B cell (primary cell): ENCODE results near the gene SPATA25. TPM values are rescaled to one million over a fixed set of nuclear protein-coding genes. Genes with fewer than 3 reads are reported as not detected.

Experiments used
- ATAC-seq: fragments of 200-7000 bp; cut with Tn5 transposase; one replicate; pipeline ENCODE4 v1.10.0; 2021; ENCODE audit warnings: low read depth, mild to moderate bottlenecking, moderate number of reproducible peaks, moderate library complexity
- CTCF ChIA-PET: fragments of 350-600 bp; sonication (Branson Sonifier 250); formaldehyde crosslinking; loops from one replicate; lab custom pipeline; 2021; ENCODE audit warnings: antibody characterized with exemption, inconsistent platforms; lab: Charles Lee
- POLR2A ChIA-PET: fragments of 350-600 bp; sonication (Branson Sonifier 250); formaldehyde crosslinking; loops from one replicate; lab custom pipeline; 2021; ENCODE audit warnings: antibody characterized with exemption; lab: Charles Lee
- DNase-seq: peaks from one replicate; pipeline ENCODE4 v3.0.0; 2013
- H2AFZ ChIP-seq: 2 replicates; pipeline ENCODE4 v1.6.1; 2012; ENCODE audit warnings: mild to moderate bottlenecking, low read depth, low read length; ENCODE audit not compliant: insufficient read depth, poor library complexity, severe bottlenecking
- H3K27ac ChIP-seq, 2 donors: 1 replicate in 1 of 2; 2 replicates in 1 of 2; pipeline ENCODE4 v1.5.1; 2012 to 2013; ENCODE audit warnings: low read length in 2 of 2, mild to moderate bottlenecking in 2 of 2, moderate library complexity in 1 of 2
- H3K27me3 ChIP-seq, 4 experiments: fragments of 200-600 bp in 1 of 4; sonication (generic) in 1 of 4; replicated peaks in 1 of 4; 1 replicate in 2 of 4; 2 replicates in 2 of 4; pipeline versions ENCODE4 v1.6.1 to v1.7.0; 2013 to 2016; ENCODE audit warnings: low read length in 3 of 4, mild to moderate bottlenecking in 2 of 4, mixed read lengths in 1 of 4, moderate library complexity in 1 of 4; ENCODE audit not compliant: insufficient read depth in 4 of 4, control insufficient read depth in 3 of 4; ENCODE audit errors: control extremely low read depth in 1 of 4
- H3K36me3 ChIP-seq, 2 experiments: replicated peaks in 1 of 2; 1 replicate in 1 of 2; 2 replicates in 1 of 2; pipeline versions ENCODE4 v1.6.1 to v1.7.1; 2013; ENCODE audit warnings: low read length in 1 of 2; ENCODE audit not compliant: insufficient read depth in 2 of 2, control insufficient read depth in 1 of 2; ENCODE audit errors: control extremely low read depth in 1 of 2, extremely low read depth in 1 of 2
- H3K4me1 ChIP-seq, 2 donors: fragments of 200-600 bp in 1 of 2; sonication (generic) in 1 of 2; 1 replicate in 1 of 2; 2 replicates in 1 of 2; pipeline versions ENCODE4 v1.5.1 to v1.6.1; 2013 to 2017; ENCODE audit warnings: low read length in 2 of 2; ENCODE audit not compliant: control insufficient read depth in 2 of 2, insufficient read depth in 2 of 2
- H3K4me2 ChIP-seq: replicated peaks from 2 replicates; pipeline ENCODE3; 2012; ENCODE audit warnings: mild to moderate bottlenecking, low read depth, low read length; ENCODE audit not compliant: poor library complexity, severe bottlenecking
- H3K4me3 ChIP-seq, 5 experiments: fragments of 200-600 bp in 1 of 5; sonication (generic) in 1 of 5; 1 replicate in 3 of 5; 2 replicates in 2 of 5; pipeline versions ENCODE4 v1.5.1 to v1.7.0; 2011 to 2016; ENCODE audit warnings: low read length in 4 of 5, mild to moderate bottlenecking in 4 of 5, low read depth in 2 of 5, control low read depth in 1 of 5, moderate library complexity in 1 of 5; ENCODE audit not compliant: insufficient read depth in 1 of 5; ENCODE audit errors: control extremely low read depth in 1 of 5, extremely low read depth in 1 of 5
- H3K79me2 ChIP-seq: fragments of 200-600 bp; sonication (generic); one replicate; pipeline ENCODE4 v1.6.0; 2016; ENCODE audit warnings: low read length; ENCODE audit not compliant: control insufficient read depth, insufficient read depth
- H3K9ac ChIP-seq: fragments of 200-600 bp; sonication (generic); 2 replicates; pipeline ENCODE4 v1.6.1; 2017; ENCODE audit warnings: mild to moderate bottlenecking, low read length, moderate library complexity
- H3K9me3 ChIP-seq, 3 donors: one replicate each; pipeline versions ENCODE4 v1.6.1 to v1.7.1; 2013; ENCODE audit warnings: low read length in 2 of 3; ENCODE audit not compliant: control insufficient read depth in 2 of 3, insufficient read depth in 1 of 3; ENCODE audit errors: control extremely low read depth in 1 of 3
- H4K20me1 ChIP-seq: 2 replicates; pipeline ENCODE4 v1.6.0; 2012; ENCODE audit warnings: mild to moderate bottlenecking, low read length; ENCODE audit not compliant: insufficient read depth, control insufficient read depth, poor library complexity, severe bottlenecking
- H3K27ac Mint-ChIP-seq: one replicate; pipeline ENCODE4 v1.8.0; 2021; ENCODE audit warnings: mixed read lengths
- H3K27me3 Mint-ChIP-seq: one replicate; pipeline ENCODE4 v1.8.0; 2021; ENCODE audit warnings: mixed read lengths
- H3K4me1 Mint-ChIP-seq: one replicate; pipeline ENCODE4 v1.8.0; 2021; ENCODE audit warnings: mixed read lengths
- H3K4me3 Mint-ChIP-seq: one replicate; pipeline ENCODE4 v1.8.0; 2021; ENCODE audit warnings: mixed read lengths
- H3K9me3 Mint-ChIP-seq: one replicate; pipeline ENCODE4 v1.8.0; 2022; ENCODE audit warnings: mixed read lengths; ENCODE audit not compliant: insufficient read depth
- EZH2 ChIP-seq: IDR thresholded peaks from 2 replicates; pipeline ENCODE4 v1.6.1; 2012; ENCODE audit warnings: borderline replicate concordance, low read depth, mild to moderate bottlenecking, moderate library complexity, low read length; ENCODE audit not compliant: insufficient read depth, poor library complexity, severe bottlenecking
- WGBS: methylation state at CpG from one replicate; pipeline ENCODE4 v1.1.5; 2013; ENCODE audit warnings: missing lambda C conversion rate; ENCODE audit not compliant: insufficient coverage; 5-methylcytosine and 5-hydroxymethylcytosine counted together
- intact Hi-C: fragments of 100-400 bp; cut with micrococcal nuclease; formaldehyde crosslinking; loops from one replicate; pipeline ENCODE4 v1.10.0; 2022
- polyA plus RNA-seq: library from polyadenylated mRNA; depleted of rRNA; stranded (reverse); fragments of >200 nt; gene quantifications from 2 replicates; pipeline ENCODE4 v1.2.3, GENCODE V29; 2012
- total RNA-seq, 2 donors: library from RNA; stranded (reverse); fragments of 120-200 nt in 1 of 2; gene quantifications; 1 replicate in 1 of 2; 2 replicates in 1 of 2; pipeline versions ENCODE4 v1.2.3 to v1.2.4, GENCODE V29; 2013 to 2022
- TF ChIP-seq, protein P1 (sequence below): fragments of 200-600 bp; IDR thresholded peaks from one replicate; pipeline ENCODE4 v1.8.0; 2022; ENCODE audit warnings: antibody characterized with exemption, mild to moderate bottlenecking

Gene SPATA25
- total and polyA plus RNA-seq, 2 donors (not counting 1 experiment from before 2014, with no cell fraction given), result 2.5 to 2.9 TPM

DNA sequence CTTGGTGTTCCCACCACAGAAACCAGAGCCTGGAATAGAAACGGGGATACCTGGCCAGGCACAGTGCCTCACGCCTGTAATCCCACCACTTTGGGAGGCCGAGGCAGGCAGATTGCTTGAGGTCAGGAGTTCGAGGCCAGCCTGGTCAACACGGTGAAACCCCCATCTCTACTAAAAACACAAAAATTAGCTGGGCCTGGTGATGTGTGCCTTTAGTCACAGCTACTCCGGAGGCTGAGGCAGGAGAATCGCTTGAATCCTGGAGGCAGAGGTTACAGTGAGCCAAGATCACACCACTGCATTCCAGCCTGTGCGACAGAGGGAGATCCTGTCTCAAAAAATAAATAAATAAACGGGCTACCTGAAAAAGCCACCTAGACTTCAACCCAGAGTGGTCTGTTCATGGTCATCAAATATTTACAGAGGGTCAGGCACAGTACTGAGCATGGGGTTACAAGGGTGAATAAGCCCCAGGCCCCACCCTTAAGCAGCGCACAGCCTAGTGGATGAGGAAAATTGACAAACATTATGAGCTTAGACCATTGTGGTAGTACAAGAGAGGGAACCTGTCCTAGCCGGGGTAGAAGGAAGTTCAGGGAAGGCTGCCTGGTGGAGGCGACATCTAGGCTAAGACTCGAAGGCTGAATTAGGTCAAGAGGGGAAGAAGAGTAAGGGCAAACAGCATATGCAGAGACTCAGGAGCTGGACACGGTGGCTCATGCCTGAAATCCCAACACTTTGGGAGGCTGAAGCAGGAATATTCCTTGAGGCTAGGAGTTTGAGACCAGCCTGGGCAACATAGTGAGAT lies 39.9 kb upstream of the SPATA25 start:
- Histone ChIP-seq H3K79me2 (no peaks in the 10 kb centered on the region), H3K36me3 (no peaks in the 10 kb centered on the region), H2AFZ (no peak overlapping the region), H4K20me1 (no peaks in the 10 kb centered on the region), H3K27ac (no peak overlapping the region), H3K4me3 (no peak overlapping the region), H3K27me3 (no peaks in the 10 kb centered on the region), H3K9ac (no peak overlapping the region), H3K4me1 (no peaks in the 10 kb centered on the region), H3K9me3 (no peaks in the 10 kb centered on the region), H3K4me2 (no peak overlapping the region)
- intact Hi-C loops, result no loop called here
- WGBS, result 94% methylated on average over 13 of the region's 14 CpGs
- CTCF ChIA-PET, result interaction anchor here (0.9 kb wide), 1 partner anchor 11 kb away, joined by 3 read pairs; no protein-coding TSS in a partner anchor
- Mint-ChIP-seq H3K27me3 (no peaks in the 10 kb centered on the region), H3K4me3 (no peak overlapping the region), H3K9me3 (no peaks in the 10 kb centered on the region), H3K4me1 (no peaks in the 10 kb centered on the region), H3K27ac (no peak overlapping the region)
- POLR2A ChIA-PET, result no interaction called here
- no peak for DNase-seq
- no peak for ATAC-seq
- TF ChIP-seq, protein P1, sequence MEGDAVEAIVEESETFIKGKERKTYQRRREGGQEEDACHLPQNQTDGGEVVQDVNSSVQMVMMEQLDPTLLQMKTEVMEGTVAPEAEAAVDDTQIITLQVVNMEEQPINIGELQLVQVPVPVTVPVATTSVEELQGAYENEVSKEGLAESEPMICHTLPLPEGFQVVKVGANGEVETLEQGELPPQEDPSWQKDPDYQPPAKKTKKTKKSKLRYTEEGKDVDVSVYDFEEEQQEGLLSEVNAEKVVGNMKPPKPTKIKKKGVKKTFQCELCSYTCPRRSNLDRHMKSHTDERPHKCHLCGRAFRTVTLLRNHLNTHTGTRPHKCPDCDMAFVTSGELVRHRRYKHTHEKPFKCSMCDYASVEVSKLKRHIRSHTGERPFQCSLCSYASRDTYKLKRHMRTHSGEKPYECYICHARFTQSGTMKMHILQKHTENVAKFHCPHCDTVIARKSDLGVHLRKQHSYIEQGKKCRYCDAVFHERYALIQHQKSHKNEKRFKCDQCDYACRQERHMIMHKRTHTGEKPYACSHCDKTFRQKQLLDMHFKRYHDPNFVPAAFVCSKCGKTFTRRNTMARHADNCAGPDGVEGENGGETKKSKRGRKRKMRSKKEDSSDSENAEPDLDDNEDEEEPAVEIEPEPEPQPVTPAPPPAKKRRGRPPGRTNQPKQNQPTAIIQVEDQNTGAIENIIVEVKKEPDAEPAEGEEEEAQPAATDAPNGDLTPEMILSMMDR, result no peak
- no peak for TF ChIP-seq EZH2

DNA sequence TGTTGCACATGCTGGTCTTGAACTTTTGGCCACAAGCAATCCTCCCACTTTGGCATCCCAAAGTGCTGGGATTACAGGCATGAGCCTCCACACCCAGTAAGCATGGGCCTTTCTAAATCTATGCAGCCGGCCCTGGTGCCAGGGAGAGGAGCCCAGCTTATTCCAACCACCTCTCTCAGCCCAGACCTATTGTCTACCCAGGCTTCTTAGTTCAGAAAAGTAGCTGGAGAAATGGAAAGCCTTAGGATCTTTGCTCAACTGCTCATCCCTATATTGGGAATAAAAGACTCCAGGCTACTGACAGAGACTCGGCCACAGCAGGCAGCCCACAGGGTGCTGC lies 39.3 kb upstream of the SPATA25 start:
- H3K9ac ChIP-seq, result no peak overlapping the region
- no peaks in the 10 kb centered on the region for H3K79me2 ChIP-seq
- H3K36me3 ChIP-seq, result no peaks in the 10 kb centered on the region
- H3K27ac ChIP-seq, result no peak overlapping the region
- H4K20me1 ChIP-seq, result no peaks in the 10 kb centered on the region
- H3K4me1 Mint-ChIP-seq, result no peaks in the 10 kb centered on the region
- no peak overlapping the region for H2AFZ ChIP-seq
- 100% methylated on average over 1 of the region's 2 CpGs for WGBS
- CTCF ChIA-PET, result no interaction called here
- DNase-seq (no peak), ATAC-seq (no peak)
- peaks cover 0 to 1% (median 0%) of the 10 kb centered on the region in 4 experiments for H3K27me3 ChIP-seq
- no peaks in the 10 kb centered on the region for H3K9me3 ChIP-seq
- no peak overlapping the region for H3K4me2 ChIP-seq
- POLR2A ChIA-PET, result no interaction called here
- H3K27me3 Mint-ChIP-seq, result peaks cover 2% of the 10 kb centered on the region
- H3K27ac Mint-ChIP-seq, result no peak overlapping the region
- TF ChIP-seq EZH2, result no peak
- TF ChIP-seq, protein P1, result no peak
- H3K4me3 Mint-ChIP-seq, result no peak overlapping the region
- no peak overlapping the region for H3K4me3 ChIP-seq
- intact Hi-C loops, result no loop called here
- H3K9me3 Mint-ChIP-seq, result no peaks in the 10 kb centered on the region
- no peaks in the 10 kb centered on the region for H3K4me1 ChIP-seq
